GM18907 (cell line): Measurements from ENCODE around the gene MRPL28.
"Not testable (repeated sequence)": the region's sequence is repeated elsewhere in the genome, so short reads cannot be mapped to it uniquely, and the experiment has no call there.

ENCODE experiments used
- ATAC-seq: cut with Tn5 transposase; IDR thresholded peaks from one replicate; pipeline ENCODE4 v1.9.1; 2021; ENCODE audit warnings: mild to moderate bottlenecking, moderate library complexity; ENCODE audit not compliant: unreplicated experiment

Gene MRPL28

GRCh38 chr16:361341-361871, 8.9 kb downstream of the MRPL28 start:
- no peak for ATAC-seq

GRCh38 chr16:360698-361336, 9.5 kb downstream of the MRPL28 start:
- no peak for ATAC-seq

- ATAC-seq: no peak
Measured at GRCh38 chr16:359871-360697, 10.3 kb downstream of the MRPL28 start.

GRCh38 chr16:359067-359763, 11.1 kb downstream of the MRPL28 start:
- no peak for ATAC-seq

- no peak for ATAC-seq
Measured at GRCh38 chr16:356741-357140, 13.6 kb downstream of the MRPL28 start.

- ATAC-seq: no peak
Measured at GRCh38 chr16:354971-355461, 15.3 kb downstream of the MRPL28 start.

GRCh38 chr16:354291-354881, 16.0 kb downstream of the MRPL28 start:
- no peak for ATAC-seq

- ATAC-seq: peak; percentile 6
Measured at GRCh38 chr16:353404-354290, 16.7 kb downstream of the MRPL28 start.

- ATAC-seq: peak; percentile 51
Measured at GRCh38 chr16:352547-353403, 17.6 kb downstream of the MRPL28 start, which contains the start of gene AXIN1. Gene AXIN1, minus strand, starts transcription at chr16:352723. Its CDS starts 5,698 bp downstream, at chr16:347025.

GRCh38 chr16:351804-352520, 18.4 kb downstream of the MRPL28 start:
- ATAC-seq: peak; percentile 18

- ATAC-seq: no peak
Measured at GRCh38 chr16:350203-350602, 20.1 kb downstream of the MRPL28 start.

- no peak for ATAC-seq
Measured at GRCh38 chr16:349211-349610, 21.1 kb downstream of the MRPL28 start.

GRCh38 chr16:348495-348894, 21.8 kb downstream of the MRPL28 start:
- ATAC-seq: not testable (repeated sequence)

GRCh38 chr16:347203-347602, 23.1 kb downstream of the MRPL28 start:
- ATAC-seq: no peak

- ATAC-seq: no peak
Measured at GRCh38 chr16:346587-346986, 23.8 kb downstream of the MRPL28 start.

- ATAC-seq: no peak
Measured at GRCh38 chr16:345772-346171, 24.6 kb downstream of the MRPL28 start.

- no peak for ATAC-seq
Measured at GRCh38 chr16:342455-343213, 27.7 kb downstream of the MRPL28 start.

- ATAC-seq: not testable (repeated sequence)
Measured at GRCh38 chr16:341974-342336, 28.4 kb downstream of the MRPL28 start.
